GM13976 (cell line): Measurements from ENCODE around the gene YTHDF1.

ENCODE experiments used
- DNase-seq: peaks from one replicate; pipeline ENCODE4 v3.0.0; 2012; ENCODE audit warnings: low spot score
- in situ Hi-C: fragments of 300-500 bp; cut with MboI; formaldehyde crosslinking; loops from one replicate; pipeline ENCODE4 v1.12.0; 2022; ENCODE audit warnings: low sequenced_read_pairs, mixed read lengths, inconsistent platforms; ENCODE audit not compliant: unreplicated experiment
- TF ChIP-seq, protein P1 (sequence below): IDR thresholded peaks from 2 replicates; pipeline ENCODE4 v1.5.1; 2012; ENCODE audit warnings: borderline replicate concordance, mild to moderate bottlenecking; ENCODE audit not compliant: insufficient read depth; ENCODE audit errors: extremely low read depth, missing control alignments, control extremely low read depth

YTHDF1 gene

DNA sequence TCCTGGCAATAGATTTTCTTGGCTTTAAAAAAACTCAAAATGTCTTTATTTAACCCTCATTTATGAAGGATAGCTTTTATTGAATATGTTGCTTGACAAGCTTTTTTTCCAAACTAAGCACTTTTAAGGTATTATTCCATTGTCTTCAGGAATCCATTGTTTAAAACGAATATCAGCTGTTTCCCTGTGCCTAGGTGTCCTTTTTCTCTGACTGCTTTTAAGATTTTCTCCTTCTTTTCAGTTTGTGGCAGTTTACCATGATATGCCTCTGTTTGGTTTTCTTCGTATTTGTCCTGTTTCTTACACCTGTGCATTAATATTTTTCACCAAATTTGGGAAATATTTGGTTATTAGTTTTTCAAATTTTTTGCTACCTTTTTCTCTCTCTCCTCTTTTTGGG lies 68.4 kb downstream of the YTHDF1 start:
- no peak for DNase-seq
- TF ChIP-seq, protein P1, sequence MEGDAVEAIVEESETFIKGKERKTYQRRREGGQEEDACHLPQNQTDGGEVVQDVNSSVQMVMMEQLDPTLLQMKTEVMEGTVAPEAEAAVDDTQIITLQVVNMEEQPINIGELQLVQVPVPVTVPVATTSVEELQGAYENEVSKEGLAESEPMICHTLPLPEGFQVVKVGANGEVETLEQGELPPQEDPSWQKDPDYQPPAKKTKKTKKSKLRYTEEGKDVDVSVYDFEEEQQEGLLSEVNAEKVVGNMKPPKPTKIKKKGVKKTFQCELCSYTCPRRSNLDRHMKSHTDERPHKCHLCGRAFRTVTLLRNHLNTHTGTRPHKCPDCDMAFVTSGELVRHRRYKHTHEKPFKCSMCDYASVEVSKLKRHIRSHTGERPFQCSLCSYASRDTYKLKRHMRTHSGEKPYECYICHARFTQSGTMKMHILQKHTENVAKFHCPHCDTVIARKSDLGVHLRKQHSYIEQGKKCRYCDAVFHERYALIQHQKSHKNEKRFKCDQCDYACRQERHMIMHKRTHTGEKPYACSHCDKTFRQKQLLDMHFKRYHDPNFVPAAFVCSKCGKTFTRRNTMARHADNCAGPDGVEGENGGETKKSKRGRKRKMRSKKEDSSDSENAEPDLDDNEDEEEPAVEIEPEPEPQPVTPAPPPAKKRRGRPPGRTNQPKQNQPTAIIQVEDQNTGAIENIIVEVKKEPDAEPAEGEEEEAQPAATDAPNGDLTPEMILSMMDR, result no peak
- in situ Hi-C loops, result no loop called here
